ENCODE data around the gene DHX36. TPM values are rescaled to one million over a fixed set of nuclear protein-coding genes. Genes with fewer than 3 reads are reported as not detected.

The DHX36 gene
- total and polyA plus RNA-seq, 4 donors = 10.6 to 33.6 (median 23.1) TPM

DNA sequence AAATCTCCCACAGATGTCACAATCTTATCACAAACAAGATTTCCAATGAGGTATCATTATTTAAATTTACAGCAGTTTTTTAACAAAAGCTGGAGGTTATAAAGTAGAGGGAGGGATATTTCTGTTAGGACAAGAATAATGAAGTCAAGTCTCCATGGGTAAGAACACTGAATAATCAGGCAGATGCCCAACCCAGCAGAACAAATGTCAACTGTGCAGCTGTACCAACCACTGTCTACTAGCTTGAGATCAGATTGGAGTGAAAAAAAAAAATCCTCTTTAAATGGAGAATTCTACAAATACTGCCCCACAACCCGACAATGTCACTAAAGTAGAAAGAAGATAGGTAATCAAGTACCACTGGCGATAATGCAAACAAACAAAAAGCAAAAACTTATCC, 30.3 kb downstream of the DHX36 start:
- WGBS = 97% methylated on average over 2 of the region's 2 CpGs
- H3K27ac ChIP-seq (ENCODE audit: low read depth in 1 of 2, low read length in 2 of 2) = no peak overlapping the region
- H3K27me3 ChIP-seq (ENCODE audit: control insufficient read depth in 4 of 4, insufficient read depth in 4 of 4, low read length in 3 of 4) = no peaks in the 10 kb centered on the region

GRCh38 chr3:154290187-154290586, 34.1 kb downstream of the DHX36 start:
- WGBS = 98% methylated on average over 5 of the region's 5 CpGs
- Histone ChIP-seq H3K4me1 (ENCODE audit: control insufficient read depth in 4 of 4, insufficient read depth in 4 of 4, low read length in 3 of 4) (peaks cover 0 to 2% (median 0%) of the 10 kb centered on the region in 4 donors), H3K9ac (ENCODE audit: low read depth in 1 of 2, low read length in 2 of 2) (no peak overlapping the region), H3K4me3 (ENCODE audit: low read depth in 1 of 3, low read length in 3 of 3) (no peak overlapping the region), H3K9me3 (ENCODE audit: control insufficient read depth in 4 of 4, low read length in 3 of 4) (no peaks in the 10 kb centered on the region), H3K27me3 (ENCODE audit: control insufficient read depth in 4 of 4, insufficient read depth in 4 of 4, low read length in 3 of 4) (no peaks in the 10 kb centered on the region), H3K36me3 (ENCODE audit: control insufficient read depth in 4 of 4, insufficient read depth in 3 of 4, low read depth in 1 of 4, low read length in 3 of 4) (peaks cover 3 to 62% (median 44%) of the 10 kb centered on the region in 4 donors), H3K27ac (ENCODE audit: low read depth in 1 of 2, low read length in 2 of 2) (no peak overlapping the region)
- DNase-seq (ENCODE audit: low spot score) = no peak
- TF ChIP-seq NR2F2 (IDR thresholded peaks at IDR 0.05) (no peak), HNF4A (conservative IDR thresholded peaks at IDR 0.05) (no peak), RAD21 (IDR thresholded peaks at IDR 0.05) (no peak), YY1 (IDR thresholded peaks at IDR 0.05) (no peak), RXRA (IDR thresholded peaks at IDR 0.05) (no peak), ATF3 (IDR thresholded peaks at IDR 0.05) (no peak), REST (IDR thresholded peaks at IDR 0.05) (no peak), JUND (IDR thresholded peaks at IDR 0.05) (no peak), GABPA (IDR thresholded peaks at IDR 0.05 in 1 of 2, conservative IDR thresholded peaks at IDR 0.05 in 1 of 2) (no peak), EGR1 (IDR thresholded peaks at IDR 0.05; ENCODE audit: low read depth in 2 of 2) (no peak), FOXA2 (IDR thresholded peaks at IDR 0.05) (no peak), HNF4G (IDR thresholded peaks at IDR 0.05) (no peak), FOXA1 (IDR thresholded peaks at IDR 0.05) (no peak)
- TF ChIP-seq, protein P1, sequence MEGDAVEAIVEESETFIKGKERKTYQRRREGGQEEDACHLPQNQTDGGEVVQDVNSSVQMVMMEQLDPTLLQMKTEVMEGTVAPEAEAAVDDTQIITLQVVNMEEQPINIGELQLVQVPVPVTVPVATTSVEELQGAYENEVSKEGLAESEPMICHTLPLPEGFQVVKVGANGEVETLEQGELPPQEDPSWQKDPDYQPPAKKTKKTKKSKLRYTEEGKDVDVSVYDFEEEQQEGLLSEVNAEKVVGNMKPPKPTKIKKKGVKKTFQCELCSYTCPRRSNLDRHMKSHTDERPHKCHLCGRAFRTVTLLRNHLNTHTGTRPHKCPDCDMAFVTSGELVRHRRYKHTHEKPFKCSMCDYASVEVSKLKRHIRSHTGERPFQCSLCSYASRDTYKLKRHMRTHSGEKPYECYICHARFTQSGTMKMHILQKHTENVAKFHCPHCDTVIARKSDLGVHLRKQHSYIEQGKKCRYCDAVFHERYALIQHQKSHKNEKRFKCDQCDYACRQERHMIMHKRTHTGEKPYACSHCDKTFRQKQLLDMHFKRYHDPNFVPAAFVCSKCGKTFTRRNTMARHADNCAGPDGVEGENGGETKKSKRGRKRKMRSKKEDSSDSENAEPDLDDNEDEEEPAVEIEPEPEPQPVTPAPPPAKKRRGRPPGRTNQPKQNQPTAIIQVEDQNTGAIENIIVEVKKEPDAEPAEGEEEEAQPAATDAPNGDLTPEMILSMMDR (IDR thresholded peaks at IDR 0.05; ENCODE audit: low read depth, low read length, missing input control) = no peak

More for the DNA sequence above, 30.3 kb downstream of the DHX36 start:
- Histone ChIP-seq H3K4me3 (ENCODE audit: low read depth in 1 of 3, low read length in 3 of 3) (no peak overlapping the region), H3K36me3 (ENCODE audit: control insufficient read depth in 4 of 4, insufficient read depth in 3 of 4, low read depth in 1 of 4, low read length in 3 of 4) (peaks cover 4 to 52% (median 40%) of the 10 kb centered on the region in 4 donors), H3K9me3 (ENCODE audit: control insufficient read depth in 4 of 4, low read length in 3 of 4) (no peaks in the 10 kb centered on the region), H3K9ac (ENCODE audit: low read depth in 1 of 2, low read length in 2 of 2) (no peak overlapping the region), H3K4me1 (ENCODE audit: control insufficient read depth in 4 of 4, insufficient read depth in 4 of 4, low read length in 3 of 4) (no peaks in the 10 kb centered on the region)
- TF ChIP-seq MAX (IDR thresholded peaks at IDR 0.05) = no peak
- TF ChIP-seq ZBTB33 (IDR thresholded peaks at IDR 0.05) = no peak
- TF ChIP-seq GABPA (IDR thresholded peaks at IDR 0.05 in 1 of 2, conservative IDR thresholded peaks at IDR 0.05 in 1 of 2) = no peak
- TF ChIP-seq FOXA1 (IDR thresholded peaks at IDR 0.05) = no peak
- TF ChIP-seq ATF3 (IDR thresholded peaks at IDR 0.05) = no peak
- no peak for TF ChIP-seq RAD21 (IDR thresholded peaks at IDR 0.05)
- no peak for TF ChIP-seq HNF4G (IDR thresholded peaks at IDR 0.05)
- no peak for TF ChIP-seq TAF1 (conservative IDR thresholded peaks at IDR 0.05)
- TF ChIP-seq FOXA2 (IDR thresholded peaks at IDR 0.05) = no peak
- TF ChIP-seq EGR1 (IDR thresholded peaks at IDR 0.05; ENCODE audit: low read depth in 2 of 2) = no peak
- TF ChIP-seq, protein P1 (IDR thresholded peaks at IDR 0.05; ENCODE audit: low read depth, low read length, missing input control) = no peak
- DNase-seq (ENCODE audit: low spot score) = no peak

Data from liver (tissue), 9 donors.